NCI-H82 (cell line): ENCODE results near the gene ACAD8.
"Not testable (repeated sequence)": the region's sequence is repeated elsewhere in the genome, so short reads cannot be mapped to it uniquely, and the experiment has no call there.

ENCODE experiments used
- DNase-seq: peaks from one replicate; lab custom pipeline; 2025; lab: John Stamatoyannopoulos, UW

ACAD8 gene

GRCh38 chr11:134240592-134240991 is 12.8 kb upstream of the ACAD8 start:
- DNase-seq = no peak

GRCh38 chr11:134242376-134242775 is 11.0 kb upstream of the ACAD8 start:
- DNase-seq = no peak

GRCh38 chr11:134243913-134244312 is 9.5 kb upstream of the ACAD8 start:
- DNase-seq = no peak

- no peak for DNase-seq
These were observed 8.8 kb upstream of the ACAD8 start for GRCh38 chr11:134244593-134244992.

- DNase-seq = no peak
These were observed 7.9 kb upstream of the ACAD8 start for GRCh38 chr11:134245434-134245833.

- no peak for DNase-seq
These were observed 7.3 kb upstream of the ACAD8 start for GRCh38 chr11:134246100-134246499.

GRCh38 chr11:134246678-134247077 is 6.7 kb upstream of the ACAD8 start:
- no peak for DNase-seq

DNA sequence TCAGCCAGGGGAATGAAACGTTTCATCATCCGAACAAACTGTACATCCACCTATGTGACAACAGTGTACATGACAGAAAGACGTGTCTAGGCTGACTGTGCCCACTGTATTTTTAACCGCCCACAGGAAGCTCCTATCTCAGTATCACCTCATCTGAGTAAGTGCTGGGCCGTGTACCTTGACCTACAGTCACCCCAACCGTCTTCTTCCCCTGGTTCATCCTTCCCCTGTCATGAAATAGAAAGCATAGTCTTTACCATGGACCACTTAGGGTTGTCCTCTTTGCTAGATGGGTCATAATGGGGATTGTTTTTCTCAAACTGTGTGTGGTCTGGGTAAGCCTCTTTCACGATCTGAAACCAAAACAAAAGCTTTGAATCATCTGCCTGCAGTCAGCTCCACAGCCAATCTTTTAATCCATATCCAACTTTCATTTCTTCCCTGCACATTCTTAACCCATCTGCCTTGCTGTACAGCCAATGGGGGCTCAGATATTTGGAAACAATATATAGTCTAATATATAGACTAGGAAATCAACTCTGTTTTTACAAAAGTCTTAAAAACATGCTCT is 4.4 kb upstream of the ACAD8 start:
- peak; percentile 14 for DNase-seq

DNA sequence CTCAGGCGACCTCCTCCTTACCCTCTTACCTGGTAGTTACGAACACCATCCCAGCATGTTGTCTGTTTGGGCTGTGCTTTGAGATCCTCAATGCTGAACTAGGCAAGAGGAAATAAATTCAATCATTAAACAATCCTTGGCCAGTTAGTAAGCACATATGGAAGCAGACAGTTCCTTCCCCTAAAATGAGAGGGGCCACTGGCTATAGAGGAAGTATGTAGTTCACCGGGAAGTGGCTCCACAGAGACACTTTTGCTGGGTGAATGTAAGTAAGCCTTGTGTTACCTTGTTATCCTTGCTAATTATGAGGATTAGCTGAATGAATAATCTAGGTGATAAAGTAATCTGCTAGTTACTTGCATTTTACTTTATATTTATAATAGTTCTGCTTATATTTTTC is 3.1 kb upstream of the ACAD8 start:
- DNase-seq = no peak

DNA sequence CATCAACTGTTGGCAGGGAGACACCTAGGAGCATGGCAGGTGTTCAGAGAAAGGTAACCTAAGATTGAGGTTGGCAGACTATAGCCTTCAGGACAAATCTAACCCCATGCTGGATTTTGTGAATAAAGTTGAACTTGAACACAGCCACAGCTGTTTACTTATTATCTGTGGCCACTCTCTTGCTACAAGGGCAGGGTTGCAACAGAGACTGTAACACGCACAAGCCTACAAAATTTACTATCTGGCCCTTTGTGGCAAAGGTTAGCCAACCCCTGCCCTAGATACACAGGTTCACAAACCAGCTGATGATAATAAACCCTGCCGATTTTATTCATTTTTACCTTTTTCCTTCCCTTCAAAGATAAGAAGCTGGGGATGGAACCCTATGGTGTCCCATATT is 2.7 kb upstream of the ACAD8 start:
- DNase-seq = no peak

DNA sequence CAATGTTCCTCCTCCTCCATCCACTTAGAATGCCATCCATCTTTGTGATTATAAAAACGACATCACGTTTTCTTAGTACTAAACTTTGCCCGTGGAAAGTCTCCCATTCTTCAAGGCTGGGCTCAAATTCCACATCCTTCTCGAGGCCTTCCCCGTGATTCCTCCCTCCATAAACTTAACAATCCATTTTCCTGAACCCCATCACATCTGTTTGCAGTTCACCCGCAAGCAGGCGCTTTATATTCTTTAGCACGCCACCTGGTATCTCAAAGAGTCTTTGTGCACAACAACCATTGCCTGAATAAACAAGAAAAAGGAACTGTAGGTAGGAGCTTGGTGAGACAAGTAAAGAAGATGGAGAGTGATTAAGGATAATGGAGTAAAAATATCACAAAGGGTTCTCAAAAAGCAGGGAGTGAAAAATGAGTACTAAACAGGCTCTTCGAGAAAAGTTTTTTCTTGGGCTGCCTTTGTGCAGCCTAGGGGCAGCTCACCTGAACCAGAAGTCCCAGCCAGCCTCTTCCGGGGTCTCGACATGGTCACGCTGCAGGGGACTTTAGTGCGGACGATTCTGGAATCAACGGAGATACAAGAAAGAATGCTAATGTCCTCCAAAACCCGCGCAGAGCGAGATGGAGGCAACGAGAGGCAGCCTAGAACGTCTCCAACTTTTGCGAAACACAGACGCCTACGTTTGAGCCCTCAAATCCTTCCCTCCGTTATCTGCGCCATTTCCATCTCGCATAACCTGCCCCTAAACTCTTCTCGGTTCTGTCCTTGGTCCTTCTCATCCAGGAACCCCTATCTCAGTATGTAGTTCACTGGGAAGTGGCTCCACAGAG is 801 bp upstream of the ACAD8 start:
- DNase-seq = no peak

- no peak for DNase-seq
These were observed 1.2 kb downstream of the ACAD8 start for GRCh38 chr11:134254433-134255183.

DNA sequence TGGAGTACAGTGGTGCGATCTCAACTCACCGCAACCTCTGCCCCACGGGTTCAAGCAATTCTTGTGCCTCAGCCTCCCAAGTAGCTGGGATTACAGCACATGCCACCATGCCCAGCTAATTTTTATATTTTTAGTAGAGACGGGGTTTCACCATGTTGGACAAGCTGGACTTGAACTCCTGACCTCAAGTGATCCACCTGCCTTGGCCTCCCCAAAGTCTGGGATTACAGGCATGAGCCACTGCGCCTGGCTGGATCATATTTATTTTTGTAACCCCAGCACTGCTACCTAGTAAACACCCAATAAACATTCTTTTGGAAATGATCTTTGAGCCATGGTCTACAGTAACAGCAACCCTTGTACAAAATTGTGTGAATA is 1.8 kb downstream of the ACAD8 start:
- not testable (repeated sequence) for DNase-seq

DNA sequence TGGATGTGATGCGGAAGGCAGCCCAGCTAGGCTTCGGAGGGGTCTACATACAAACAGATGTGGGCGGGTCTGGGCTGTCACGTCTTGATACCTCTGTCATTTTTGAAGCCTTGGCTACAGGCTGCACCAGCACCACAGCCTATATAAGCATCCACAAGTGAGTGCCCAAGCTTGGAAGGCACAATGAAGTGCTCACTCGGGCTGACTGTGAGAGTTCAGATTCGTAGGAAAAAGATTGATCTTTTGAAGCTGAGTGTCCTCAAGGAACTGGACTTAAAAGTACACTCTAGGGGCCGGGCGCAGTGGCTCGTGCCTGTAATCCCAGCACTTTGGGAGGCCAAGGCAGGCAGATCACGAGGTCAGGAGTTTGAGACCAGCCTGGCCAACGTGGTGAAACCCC is 3.7 kb downstream of the ACAD8 start:
- no peak for DNase-seq

DNA sequence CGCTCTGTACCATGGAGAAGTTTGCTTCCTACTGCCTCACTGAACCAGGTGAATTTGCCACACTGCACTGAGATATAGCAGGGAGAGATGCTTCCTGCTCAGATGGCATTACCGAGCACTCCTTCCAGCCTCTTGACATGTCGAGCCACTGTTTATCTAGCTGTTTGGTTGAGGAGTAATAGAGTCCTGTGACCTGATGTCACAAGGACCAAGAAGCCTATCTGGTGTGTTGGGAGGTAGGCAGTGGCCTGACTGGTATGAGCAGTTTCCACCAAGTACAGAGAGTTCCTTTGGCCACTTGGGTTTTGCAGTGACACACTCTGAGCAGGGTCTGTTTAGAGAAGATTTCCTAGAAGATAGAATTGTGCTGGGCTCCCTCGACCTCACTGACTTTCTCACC is 5.2 kb downstream of the ACAD8 start:
- DNase-seq = no peak

DNA sequence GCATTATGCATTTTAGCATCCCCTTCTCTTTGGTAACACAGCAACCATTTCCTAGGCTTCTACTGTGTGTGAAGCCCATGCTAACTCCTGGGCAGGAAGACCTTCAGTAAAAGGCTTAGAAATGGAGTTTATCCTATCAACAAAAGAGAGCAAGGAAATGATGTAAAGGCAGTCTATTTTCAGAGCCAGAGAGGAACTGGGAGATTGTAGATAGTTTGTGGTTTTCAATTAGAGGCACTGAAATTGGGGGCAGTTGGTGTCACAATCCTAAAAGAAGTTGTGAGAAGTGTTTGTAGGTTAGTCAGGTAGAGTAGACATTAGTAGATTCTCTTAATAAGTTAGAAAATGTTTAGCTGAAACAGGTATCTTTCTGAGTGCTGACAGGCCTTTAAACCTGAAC is 7.1 kb downstream of the ACAD8 start:
- DNase-seq = no peak

DNA sequence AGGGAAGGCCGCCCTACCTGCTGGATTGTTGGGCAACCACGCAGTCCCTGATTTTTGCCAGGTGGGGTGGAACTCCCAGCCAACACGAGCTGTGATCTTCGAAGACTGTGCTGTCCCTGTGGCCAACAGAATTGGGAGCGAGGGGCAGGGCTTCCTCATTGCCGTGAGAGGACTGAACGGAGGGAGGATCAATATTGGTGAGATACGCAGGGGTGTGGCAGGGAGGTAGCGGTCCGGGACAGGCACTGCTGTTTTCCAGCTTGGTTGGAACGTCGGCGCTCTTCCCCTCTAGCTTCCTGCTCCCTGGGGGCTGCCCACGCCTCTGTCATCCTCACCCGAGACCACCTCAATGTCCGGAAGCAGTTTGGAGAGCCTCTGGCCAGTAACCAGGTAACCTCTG is 7.6 kb downstream of the ACAD8 start:
- DNase-seq = no peak

GRCh38 chr11:134261626-134262488 is 8.5 kb downstream of the ACAD8 start:
- DNase-seq = peak; percentile 39

- no peak for DNase-seq
These were observed 11.8 kb downstream of the ACAD8 start for GRCh38 chr11:134264966-134265764.

DNA sequence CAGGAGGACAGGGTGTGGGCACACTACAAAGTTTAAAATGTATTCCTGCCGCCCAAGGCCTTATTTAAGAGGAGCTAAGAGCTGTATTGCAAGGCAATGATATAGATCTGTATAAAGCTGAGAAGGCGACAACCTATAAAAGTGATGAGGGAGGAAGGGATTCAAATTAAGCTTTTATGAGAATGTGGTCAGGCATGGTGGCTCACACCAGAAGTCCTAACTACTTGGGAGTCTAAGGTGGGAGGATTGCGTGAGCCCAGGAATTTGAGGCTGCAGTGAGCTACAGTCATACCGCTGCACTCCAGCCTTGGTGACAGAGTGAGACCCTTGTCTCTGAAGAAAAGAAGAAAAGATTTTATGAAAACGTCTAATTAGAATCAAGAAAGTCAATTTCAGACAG is 13.1 kb downstream of the ACAD8 start:
- no peak for DNase-seq

GRCh38 chr11:134266841-134267251 is 13.5 kb downstream of the ACAD8 start:
- no peak for DNase-seq
